Measurements from ENCODE around the gene UTRN.

Gene UTRN

GRCh38 chr6:144284783-144285547, at the start of gene UTRN:
UTRN (plus strand) TSS chr6:144285335; CDS start chr6:144291829, 6,494 bp downstream.
- peak; percentile 87 for DNase-seq
- in situ Hi-C loops (cut with MboI; ENCODE audit: low pct_unique_long_range_greater_than_20kb, low sequenced_read_pairs): no loop called here

- in situ Hi-C loops (cut with MboI; ENCODE audit: low pct_unique_long_range_greater_than_20kb, low sequenced_read_pairs): no loop called here
- DNase-seq: no peak
Observed at GRCh38 chr6:144244688-144245087, 40.4 kb upstream of the UTRN start.

- in situ Hi-C loops (cut with MboI; ENCODE audit: low pct_unique_long_range_greater_than_20kb, low sequenced_read_pairs): no loop called here
- no peak for DNase-seq
Observed at GRCh38 chr6:144246988-144247387, 38.1 kb upstream of the UTRN start.

- DNase-seq: no peak
- in situ Hi-C loops (cut with MboI; ENCODE audit: low pct_unique_long_range_greater_than_20kb, low sequenced_read_pairs): no loop called here
Observed at GRCh38 chr6:144248003-144248402, 37.1 kb upstream of the UTRN start.

- in situ Hi-C loops (cut with MboI; ENCODE audit: low pct_unique_long_range_greater_than_20kb, low sequenced_read_pairs): no loop called here
- DNase-seq: peak; percentile 8
Observed at GRCh38 chr6:144248476-144249301, 36.4 kb upstream of the UTRN start.

GRCh38 chr6:144250276-144250675, 34.9 kb upstream of the UTRN start:
- DNase-seq: no peak
- in situ Hi-C loops (cut with MboI; ENCODE audit: low pct_unique_long_range_greater_than_20kb, low sequenced_read_pairs): no loop called here

GRCh38 chr6:144252259-144252658, 32.9 kb upstream of the UTRN start:
- no peak for DNase-seq

GRCh38 chr6:144259986-144260385, 25.1 kb upstream of the UTRN start:
- DNase-seq: no peak
- in situ Hi-C loops (cut with MboI; ENCODE audit: low pct_unique_long_range_greater_than_20kb, low sequenced_read_pairs): no loop called here

More at GRCh38 chr6:144252259-144252658, 32.9 kb upstream of the UTRN start:
- in situ Hi-C loops (cut with MboI; ENCODE audit: low pct_unique_long_range_greater_than_20kb, low sequenced_read_pairs): no loop called here

GRCh38 chr6:144262470-144263369, 22.4 kb upstream of the UTRN start:
- in situ Hi-C loops (cut with MboI; ENCODE audit: low pct_unique_long_range_greater_than_20kb, low sequenced_read_pairs): no loop called here
- peak; percentile 8 for DNase-seq

- in situ Hi-C loops (cut with MboI; ENCODE audit: low pct_unique_long_range_greater_than_20kb, low sequenced_read_pairs): no loop called here
- DNase-seq: no peak
Observed at GRCh38 chr6:144263786-144264185, 21.3 kb upstream of the UTRN start.

- DNase-seq: no peak
- in situ Hi-C loops (cut with MboI; ENCODE audit: low pct_unique_long_range_greater_than_20kb, low sequenced_read_pairs): no loop called here
Observed at GRCh38 chr6:144264270-144265060, 20.7 kb upstream of the UTRN start.

- DNase-seq: no peak
- in situ Hi-C loops (cut with MboI; ENCODE audit: low pct_unique_long_range_greater_than_20kb, low sequenced_read_pairs): no loop called here
Observed at GRCh38 chr6:144265061-144265357, 20.1 kb upstream of the UTRN start.

- in situ Hi-C loops (cut with MboI; ENCODE audit: low pct_unique_long_range_greater_than_20kb, low sequenced_read_pairs): no loop called here
- no peak for DNase-seq
Observed at GRCh38 chr6:144265390-144265789, 19.7 kb upstream of the UTRN start.

GRCh38 chr6:144266091-144266649, 19.0 kb upstream of the UTRN start:
- in situ Hi-C loops (cut with MboI; ENCODE audit: low pct_unique_long_range_greater_than_20kb, low sequenced_read_pairs): no loop called here
- DNase-seq: no peak

GRCh38 chr6:144268794-144269349, 16.3 kb upstream of the UTRN start:
- in situ Hi-C loops (cut with MboI; ENCODE audit: low pct_unique_long_range_greater_than_20kb, low sequenced_read_pairs): no loop called here
- DNase-seq: no peak

- in situ Hi-C loops (cut with MboI; ENCODE audit: low pct_unique_long_range_greater_than_20kb, low sequenced_read_pairs): no loop called here
- no peak for DNase-seq
Observed at GRCh38 chr6:144277174-144277573, 8.0 kb upstream of the UTRN start.

- no peak for DNase-seq
- in situ Hi-C loops (cut with MboI; ENCODE audit: low pct_unique_long_range_greater_than_20kb, low sequenced_read_pairs): no loop called here
Observed at GRCh38 chr6:144277605-144278227, 7.4 kb upstream of the UTRN start.
